Stimulated activated CD8-positive, alpha-beta memory T cell treated with anti-CD3 and anti-CD28 coated beads, Interleukin-4, amount 100 ng/mL, for 4 hours (primary cell): ENCODE data around the gene USP20.
A peak's percentile ranks its signal among the peaks of the same experiment; 100 is the strongest.
"Not testable (repeated sequence)": the region's sequence is repeated elsewhere in the genome, so short reads cannot be mapped to it uniquely, and the experiment has no call there.

ENCODE experiments used
- DNase-seq, 2 donors: peaks; one replicate each; pipeline ENCODE4 v3.0.0-alpha.2; 2020; ENCODE audit warnings: low read depth in 2 of 2, low spot score in 1 of 2

The USP20 gene

DNA sequence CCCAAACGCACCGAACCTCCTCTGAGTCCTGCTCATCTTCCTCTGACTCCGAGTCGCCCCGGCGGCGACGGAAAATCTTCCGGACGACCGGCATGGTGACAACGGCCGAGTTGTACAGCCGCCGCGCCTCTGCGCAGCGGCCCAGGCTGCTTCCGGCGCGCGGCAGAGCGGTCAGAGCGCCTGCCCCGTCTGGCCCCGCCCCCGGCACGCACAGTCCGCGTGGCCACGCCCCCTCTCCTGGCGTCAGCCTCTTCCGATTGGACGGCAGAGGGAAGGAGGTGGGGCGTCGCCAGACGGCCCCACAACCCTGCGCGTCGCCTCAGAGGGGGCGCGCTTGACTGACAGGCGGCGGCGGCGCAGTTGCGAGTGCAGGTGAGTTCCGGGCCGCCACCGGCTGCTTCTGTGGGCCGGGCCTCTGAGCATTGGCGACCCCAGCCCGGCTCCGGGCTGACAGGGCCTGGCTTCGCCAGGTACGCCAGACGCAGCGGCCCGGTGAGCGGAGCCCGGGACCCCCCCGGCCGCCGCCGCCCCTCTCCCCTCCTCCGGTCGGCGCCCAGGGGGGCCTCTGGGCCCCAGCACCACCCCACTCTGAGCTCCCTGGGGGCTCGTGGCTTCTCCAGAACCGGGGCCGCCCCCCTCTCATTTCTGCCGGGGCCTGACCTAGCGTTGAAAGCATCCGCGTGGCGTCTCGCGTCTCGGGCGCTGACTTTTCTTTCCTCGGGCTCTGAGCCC lies at the start of gene USP20, which contains the start of gene C9orf78:
Gene USP20, plus strand, starts transcription at position 331 of the 732 bp plus-strand sequence. CDS start 17,098 bp downstream, outside the sequence.
Gene C9orf78, minus strand, starts transcription at position 148 of the 732 bp plus-strand sequence. Its CDS starts 54 bp downstream, at position 94.
- peak; percentile 87 to 93 for DNase-seq

DNA sequence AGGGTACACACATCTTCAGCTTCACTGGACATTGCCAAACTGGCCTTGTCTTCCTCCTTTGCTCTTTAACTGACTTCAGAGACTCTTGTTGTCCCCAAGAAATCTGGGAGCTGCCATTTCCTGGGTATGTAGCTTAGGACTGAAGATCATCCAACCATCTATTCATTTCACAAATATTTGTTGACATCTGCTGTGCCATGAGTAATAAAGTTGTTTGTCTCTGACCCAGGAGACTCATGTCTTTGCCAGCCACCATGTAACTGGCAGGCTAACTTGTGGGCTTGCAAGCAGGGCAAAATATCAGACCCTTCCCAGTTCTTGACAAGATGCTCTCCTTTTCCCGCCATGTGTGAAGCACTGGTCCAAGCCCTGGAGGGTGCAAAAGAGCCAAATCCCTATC lies 49.4 kb upstream of the USP20 start:
- DNase-seq, result no peak

DNA sequence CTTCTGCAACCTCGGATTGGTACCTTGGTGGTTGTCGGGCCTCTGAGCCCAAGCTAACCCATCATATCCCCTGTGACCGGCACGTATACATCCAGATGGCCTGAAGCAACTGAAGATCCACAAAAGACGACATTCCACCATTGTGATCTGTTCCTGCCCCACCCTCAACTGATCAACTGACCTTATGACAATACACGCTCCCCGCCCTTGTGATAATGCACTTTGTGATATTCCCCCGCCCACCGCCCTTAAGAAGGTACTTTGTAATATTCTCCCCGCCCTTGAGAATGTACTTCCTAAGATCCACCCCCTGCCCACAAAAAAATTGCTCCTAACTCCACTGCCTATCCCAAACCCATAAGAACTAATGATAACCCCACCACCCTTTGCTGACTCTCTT lies 48.8 kb upstream of the USP20 start:
- no peak for DNase-seq

DNA sequence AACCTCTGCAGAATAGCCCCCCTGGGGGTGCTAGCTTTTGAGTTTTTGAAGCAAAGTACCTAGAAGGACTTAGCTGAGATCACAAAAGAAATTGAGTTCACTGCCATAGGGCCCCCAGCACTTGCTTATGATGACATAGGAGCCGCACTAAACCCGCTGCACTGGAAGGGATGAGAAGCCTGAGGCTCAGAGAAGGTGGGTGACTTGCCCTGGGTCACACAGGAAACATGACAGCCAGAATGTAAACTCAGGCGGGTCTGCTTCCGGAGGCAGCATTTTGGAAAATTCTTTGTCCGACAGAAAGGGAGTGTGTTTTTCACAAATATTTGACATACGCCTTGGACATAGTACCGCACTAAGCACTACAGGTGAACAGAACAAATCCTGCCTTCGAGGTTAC lies 40.7 kb upstream of the USP20 start:
- DNase-seq, result no peak

DNA sequence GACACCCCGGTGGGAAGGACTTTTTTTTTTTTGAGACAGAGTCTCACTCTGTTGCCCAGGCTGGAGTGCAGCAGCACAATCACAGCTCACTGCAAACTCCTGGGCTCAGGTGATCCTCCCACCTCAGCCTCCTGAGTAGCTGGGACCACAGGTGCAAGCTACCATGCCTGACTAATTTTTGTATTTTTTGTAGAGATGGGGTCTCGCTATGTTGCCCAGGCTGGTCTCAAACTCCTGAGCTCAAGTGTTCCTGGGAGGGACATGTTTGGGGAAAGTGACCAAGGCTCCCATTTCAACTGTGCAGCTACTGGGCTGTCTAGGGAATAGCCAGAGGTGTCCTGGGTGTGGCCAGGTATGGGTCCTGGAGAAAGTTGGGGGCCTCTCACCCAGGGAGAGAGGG lies 39.2 kb upstream of the USP20 start:
- not testable (repeated sequence) for DNase-seq

DNA sequence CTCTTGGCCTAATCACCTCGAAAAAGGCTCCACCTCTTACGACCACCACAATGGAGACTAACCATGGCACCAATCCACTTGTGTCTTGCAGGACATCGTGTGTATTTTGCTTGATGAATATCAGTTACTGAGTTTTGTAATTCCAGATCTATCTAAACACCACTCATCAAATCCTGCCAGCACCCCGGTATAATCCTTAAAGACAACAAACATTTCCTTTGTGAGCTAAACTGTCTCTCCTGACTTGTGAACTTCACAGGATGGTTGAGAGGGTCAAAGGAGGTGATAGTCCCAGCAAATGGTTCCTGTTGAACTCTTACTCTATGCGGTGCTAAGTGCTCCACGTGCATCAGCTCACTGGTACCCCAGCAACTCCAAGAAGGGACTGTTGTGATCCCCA lies 36.3 kb upstream of the USP20 start:
- no peak for DNase-seq

DNA sequence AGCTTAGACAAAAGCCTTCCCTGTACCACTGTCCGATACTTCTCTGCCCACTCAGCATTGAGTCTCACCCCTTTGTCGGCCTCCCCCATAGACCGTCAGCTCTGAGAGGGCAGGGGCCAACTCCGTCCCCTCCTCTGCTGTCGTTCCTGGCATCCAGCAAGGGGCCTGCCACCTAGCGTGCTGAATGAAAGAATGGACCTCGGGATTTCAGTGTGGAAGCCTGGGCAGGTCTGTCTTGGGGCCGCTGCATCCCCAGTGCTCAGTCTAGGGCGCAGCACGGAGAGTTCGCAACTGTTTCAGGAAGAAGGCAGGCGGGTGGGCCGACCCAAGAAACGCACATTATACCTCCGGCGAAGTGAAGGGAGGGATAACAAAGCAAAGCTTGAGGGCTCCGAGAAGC lies 33.8 kb upstream of the USP20 start:
- no peak for DNase-seq

DNA sequence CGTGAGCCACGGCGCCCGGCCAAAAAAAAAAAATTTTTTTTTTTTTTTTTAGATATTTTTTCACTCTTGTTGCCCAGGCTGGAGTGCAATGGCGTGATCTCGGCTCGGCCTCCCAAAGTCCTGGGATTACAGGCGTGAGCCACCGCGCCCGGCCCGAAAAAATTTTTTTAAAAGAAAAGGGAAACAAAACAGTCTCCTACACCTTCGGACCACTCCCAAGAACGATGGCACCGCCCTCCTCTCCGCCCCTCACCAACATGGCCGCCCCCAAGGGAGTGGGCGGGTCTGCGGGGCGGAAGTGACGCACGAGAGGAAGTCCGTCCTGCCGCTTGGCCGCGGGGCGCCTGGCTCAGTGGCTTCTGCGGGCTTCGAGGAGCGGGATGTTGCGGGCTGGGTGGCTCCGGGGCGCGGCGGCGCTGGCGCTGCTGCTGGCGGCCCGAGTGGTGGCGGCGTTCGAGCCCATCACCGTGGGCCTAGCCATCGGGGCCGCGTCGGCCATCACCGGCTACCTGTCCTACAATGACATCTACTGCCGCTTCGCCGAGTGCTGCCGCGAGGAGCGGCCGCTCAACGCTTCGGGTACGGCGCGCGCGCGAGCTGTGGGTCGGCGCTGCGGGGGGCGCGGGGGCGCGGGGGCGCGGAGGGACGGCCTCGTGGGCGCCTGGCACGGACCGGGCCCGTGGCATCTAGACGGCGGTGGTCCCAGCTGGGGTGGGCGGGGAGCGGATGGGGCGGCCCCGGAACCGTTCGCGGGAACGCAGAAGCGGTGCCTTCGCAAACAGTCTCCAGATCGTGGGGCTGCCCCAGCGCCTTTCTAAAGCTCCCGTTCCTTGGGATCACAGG lies 32.2 kb upstream of the USP20 start, which contains the start of gene TOR1B:
Gene TOR1B, plus strand, starts transcription at position 352 of the 843 bp plus-strand sequence. Its CDS starts 29 bp downstream, at position 381.
- DNase-seq, result peak; percentile 89 to 90

DNA sequence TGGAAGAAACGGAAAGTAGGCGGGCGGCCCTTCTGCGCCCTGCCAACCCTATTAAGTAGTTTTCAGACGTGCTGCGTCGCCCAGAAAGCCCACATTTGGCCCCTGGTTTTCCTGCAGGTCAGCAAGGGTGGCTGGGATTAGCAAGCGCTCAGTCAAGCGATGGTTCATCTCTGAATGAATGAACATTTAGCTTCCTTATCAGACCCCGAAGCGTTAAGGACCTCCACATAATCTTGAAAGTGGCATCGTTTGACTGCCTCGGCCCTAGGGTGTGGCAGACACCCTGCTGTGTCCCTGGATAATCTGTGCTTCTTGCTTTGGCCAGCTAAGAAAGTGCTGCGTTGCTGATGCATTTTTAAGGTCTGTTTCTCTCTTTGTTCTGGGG lies 31.6 kb upstream of the USP20 start:
- DNase-seq, result no peak

DNA sequence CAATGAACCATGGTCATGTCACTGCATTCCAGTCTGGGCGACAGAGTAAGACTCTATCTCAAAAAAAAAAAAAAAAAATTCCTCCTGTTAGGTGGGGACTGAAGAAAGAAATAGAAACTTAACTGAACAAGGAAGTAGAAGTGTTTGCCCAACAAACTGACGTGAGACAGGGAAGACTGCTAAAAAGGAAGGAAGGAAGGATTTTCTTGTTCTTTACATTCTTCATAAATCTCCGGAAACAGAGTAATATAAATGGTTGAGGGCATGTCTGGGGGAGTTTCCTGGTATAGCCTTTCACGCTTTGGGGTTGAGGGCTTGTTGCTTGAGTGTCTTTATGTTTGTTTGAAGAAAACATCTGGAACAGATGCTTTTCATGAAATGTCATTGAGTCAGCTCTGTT lies 29.2 kb upstream of the USP20 start:
- no peak for DNase-seq

DNA sequence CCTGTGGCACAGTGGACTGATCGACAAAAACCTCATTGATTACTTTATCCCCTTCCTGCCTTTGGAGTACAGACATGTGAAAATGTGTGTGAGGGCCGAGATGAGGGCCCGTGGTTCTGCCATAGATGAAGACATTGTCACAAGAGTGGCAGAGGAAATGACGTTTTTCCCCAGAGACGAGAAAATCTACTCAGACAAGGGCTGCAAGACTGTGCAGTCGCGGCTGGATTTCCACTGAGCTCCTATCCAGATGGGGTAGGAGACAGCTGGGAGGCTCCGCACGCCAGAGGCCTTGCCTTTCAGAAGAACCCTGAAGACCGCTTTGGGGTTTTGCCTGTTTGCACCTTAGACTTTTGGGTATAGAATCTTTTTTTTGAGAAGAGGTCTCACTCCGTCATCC lies 25.9 kb upstream of the USP20 start:
- no peak for DNase-seq

DNA sequence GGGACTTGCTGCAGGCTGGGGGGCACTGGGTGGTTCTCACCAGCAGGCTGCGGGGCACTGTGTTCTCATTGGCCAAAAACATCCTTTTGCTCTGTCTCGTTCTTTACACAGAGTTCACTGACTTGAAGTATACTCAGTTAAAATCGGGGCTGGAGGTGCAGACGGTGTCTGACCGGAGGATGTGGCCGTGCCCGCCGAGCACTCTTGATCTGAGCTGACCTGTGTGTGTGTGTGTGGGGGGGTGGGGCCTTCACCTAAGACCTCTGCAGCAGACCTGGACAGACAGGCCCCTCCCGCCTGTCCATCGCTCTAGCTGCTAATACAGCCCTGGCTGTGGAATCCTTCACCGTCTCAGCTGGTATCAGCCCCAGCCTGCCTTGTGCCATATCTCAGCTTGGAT lies 25.1 kb upstream of the USP20 start:
- DNase-seq, result no peak

DNA sequence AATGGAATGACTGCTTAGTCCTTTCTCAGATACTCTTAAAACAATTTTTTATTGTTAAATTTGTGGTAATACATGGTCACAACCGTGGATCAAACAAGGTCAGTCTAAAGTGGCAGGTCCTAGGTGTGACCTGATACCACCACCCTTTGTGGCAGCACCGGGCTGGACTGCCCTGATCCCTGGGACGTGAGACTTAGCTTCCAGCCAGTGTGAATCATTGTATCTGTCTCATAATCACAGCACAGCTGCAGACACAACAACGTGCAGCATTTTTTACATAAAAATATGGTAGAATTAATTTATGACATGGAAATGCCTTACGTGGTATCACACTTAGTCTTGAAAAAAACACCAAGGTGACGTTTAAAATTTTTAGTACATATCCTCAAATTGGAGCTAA lies 24.5 kb upstream of the USP20 start:
- no peak for DNase-seq

DNA sequence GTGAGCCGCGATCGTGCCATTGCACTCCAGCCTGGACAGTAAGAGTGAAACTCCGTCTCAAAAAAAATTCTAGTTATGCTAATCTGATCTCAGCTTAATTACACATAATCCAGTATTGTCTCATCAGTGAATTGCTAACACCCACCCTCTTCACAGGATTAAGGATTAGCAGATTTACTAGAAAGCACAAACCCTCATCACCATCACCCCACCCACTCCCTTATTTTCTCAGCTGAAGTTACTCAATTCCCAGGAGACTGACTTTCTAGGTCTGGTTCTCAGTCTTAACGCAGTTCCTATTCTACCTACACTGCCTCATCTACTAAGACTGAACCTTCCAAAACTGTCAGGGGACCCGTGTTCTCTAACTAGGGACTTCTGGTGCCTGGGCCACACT lies 23.3 kb upstream of the USP20 start:
- no peak for DNase-seq

DNA sequence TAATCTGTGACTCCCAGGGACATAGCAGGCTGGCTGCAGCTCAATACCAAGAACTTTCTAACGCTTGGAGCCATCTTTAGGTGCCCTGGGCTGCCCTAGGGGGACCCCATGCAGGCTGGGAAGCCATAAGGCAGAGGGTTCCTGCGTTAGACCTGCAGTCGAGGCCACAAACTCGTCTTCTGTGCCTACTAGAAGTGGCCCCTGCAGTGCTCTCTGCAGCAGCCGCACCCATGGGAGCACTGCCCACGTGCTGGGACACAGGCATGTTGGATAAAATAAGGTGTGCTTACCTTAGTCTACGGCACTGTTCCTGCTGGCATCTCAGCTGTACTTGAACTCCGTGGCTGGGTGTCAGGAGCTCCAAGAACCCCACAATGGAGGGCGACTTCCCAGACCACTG lies 22.9 kb upstream of the USP20 start:
- no peak for DNase-seq

DNA sequence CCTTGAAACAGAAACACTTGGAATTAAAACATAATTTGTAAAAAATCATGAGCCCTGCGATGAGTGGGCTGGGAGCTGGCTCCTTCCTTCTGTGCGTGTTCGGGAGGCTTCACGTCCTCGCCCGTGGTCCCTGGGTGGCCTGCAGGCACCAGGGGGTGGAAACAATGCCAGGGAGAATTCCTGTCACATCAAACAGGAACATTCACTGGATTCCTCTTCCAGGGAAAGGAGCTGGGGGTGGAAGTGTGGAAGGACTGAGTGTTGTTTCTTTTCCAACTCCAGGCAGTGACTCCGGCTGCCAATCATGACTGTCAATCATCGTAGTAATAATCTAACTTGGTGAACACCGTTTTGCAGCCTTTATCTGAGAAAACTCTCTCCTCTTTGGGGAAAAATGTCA lies 21.6 kb upstream of the USP20 start:
- no peak for DNase-seq

DNA sequence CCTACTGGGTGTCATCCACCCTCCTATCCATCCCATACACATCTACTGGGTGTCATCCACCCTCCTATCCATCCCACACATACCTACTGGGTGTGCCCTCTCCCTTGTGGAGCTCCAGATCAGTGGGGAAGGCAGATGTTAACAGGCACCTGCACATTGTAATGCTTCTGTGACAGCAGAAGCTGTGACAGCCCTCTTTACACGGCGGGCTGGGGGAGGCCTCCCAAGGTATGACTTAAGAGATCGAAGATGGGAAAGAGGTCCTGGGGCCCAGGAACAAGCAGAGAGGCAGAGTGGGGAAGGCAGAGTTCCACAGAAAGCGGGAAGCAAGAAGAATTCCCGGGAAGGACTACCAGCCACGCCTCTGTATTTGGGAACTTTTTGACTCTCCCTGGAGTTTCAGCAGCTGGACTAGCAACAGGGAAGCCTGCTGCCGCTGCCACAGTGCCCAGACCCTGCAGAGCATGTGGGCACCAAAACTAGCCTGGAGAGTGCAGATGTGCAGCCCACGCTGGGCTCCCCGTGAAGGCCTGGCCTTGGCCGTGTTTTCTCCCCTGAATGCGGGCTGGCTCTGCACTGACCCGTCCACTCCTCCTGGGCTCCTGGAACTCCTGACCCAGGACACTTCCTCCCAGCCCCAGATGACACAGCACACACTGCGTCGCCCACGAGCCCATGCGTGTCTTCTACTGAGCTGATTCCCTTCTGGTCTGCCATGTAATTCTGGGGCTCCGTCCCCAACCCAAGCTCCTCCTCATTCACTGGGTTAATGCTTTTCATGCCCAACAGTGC lies 20.6 kb upstream of the USP20 start:
- DNase-seq, result no peak

DNA sequence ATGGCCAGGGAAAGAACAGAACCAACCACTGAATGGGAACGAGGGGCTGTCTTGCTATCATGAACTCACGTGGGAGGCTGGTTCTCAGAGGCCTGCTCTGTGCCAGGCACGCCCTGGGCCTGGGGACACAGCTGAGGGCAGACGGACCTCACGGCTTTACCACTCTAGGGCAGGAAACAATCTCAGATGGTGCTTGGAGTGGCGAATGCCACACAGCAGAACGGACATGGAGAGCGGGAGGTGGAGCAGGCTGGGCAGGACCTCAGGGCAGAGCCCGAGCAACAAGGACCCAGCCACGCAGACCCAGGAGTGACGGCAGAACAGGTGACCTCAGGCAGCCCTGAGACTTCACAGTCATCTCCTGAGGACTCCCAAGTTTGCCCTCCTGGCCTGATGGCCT lies 20.0 kb upstream of the USP20 start:
- DNase-seq, result no peak

DNA sequence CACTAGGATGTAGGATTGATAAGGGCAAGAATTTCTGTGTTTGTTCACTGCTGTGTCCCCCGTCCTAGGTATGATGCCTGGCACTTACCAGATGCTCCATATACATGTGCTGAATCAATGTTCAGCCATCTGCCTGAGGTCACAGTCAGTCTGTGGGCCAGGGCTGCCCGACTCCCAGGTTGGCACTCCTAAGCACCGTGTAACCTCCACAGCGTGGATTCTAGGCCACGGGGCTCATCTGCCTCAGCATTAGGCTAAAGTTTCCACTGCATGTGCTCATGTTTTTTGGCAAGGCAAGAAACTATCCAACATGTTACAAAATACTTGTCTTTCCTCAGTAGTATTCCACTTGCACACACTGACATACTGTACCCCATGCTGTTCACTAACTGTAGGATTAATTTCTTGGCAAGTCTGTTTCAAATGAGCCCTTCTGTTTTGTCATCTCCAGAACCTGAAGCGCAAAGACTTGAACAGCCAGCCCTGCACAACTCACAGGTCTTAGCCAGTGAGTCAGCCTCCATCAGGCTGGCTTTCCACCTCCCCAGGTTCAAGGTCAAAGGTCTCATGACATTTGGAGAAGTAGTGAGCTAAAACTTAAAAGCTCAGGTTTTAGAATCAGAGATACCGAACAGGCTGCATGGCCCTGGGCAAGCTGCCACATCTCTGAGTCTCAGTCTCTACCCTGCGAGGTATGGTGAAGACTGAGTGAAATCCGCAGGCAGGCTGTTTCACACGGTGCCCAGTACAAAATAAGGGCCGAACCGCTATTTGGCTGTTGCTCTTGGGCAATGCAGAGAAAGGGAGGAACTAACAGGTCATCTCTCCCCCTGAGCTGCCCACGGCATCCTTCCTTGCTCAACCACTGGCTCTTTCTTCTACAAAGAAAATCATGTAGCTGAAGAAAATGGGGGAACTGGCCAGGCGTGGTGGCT lies 18.5 kb upstream of the USP20 start:
- DNase-seq, result no peak

DNA sequence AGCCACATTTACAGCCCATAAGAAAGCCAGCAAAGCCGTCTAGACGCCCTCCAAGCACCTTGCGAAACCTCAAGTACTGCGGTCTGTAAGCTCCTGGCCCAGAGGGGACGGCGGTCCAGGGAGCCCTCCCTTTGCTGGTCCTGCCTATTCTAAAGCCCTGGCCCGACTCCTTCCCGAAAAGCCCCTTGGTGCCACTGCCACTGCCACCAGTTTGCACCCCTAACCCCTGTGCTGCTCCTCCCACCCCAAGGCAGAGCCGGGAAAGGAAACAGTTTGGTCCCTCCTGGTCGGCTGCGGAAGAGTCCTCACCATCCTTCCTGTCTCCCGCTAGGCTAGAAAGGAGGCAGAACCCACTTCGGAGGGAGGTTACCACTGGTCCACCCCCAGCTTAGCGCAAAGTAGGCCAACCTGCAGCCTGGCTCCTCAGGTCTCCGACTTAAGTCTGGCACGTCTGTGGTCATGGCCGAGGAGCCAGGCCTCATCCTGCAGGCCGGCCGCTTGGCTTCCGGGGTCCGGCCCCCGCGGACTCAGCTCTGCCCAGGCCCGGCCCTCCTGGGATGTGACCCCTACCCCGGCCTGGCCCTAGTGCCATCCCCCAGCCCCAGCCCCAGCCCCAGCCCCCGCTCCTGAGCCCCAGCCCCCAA lies 12.2 kb upstream of the USP20 start:
- no peak for DNase-seq
